ENCODE measurements around the gene KCNMA1. TPM values are rescaled to one million over a fixed set of nuclear protein-coding genes. Genes with fewer than 3 reads are reported as not detected.

The KCNMA1 gene
- total RNA-seq, 1 experiment from 2014 or later: 0.49 TPM

GRCh38 chr10:76880931-76881330, 756.7 kb downstream of the KCNMA1 start:
- Histone ChIP-seq H3K36me3 (ENCODE audit: control insufficient read depth in 1 of 2, insufficient read depth in 2 of 2, low read length in 2 of 2) (no peaks in the 10 kb centered on the region), H3K79me2 (ENCODE audit: insufficient read depth, low read length) (no peaks in the 10 kb centered on the region), H2AFZ (ENCODE audit: low read depth, low read length, poor library complexity, severe bottlenecking) (no peak overlapping the region), H3K9ac (ENCODE audit: low read length) (no peak overlapping the region), H3K4me3 (replicated peaks in 1 of 2; ENCODE audit: low read depth in 1 of 2, low read length in 2 of 2) (no peak overlapping the region), H3K27me3 (ENCODE audit: insufficient read depth, low read length) (peaks cover 12% of the 10 kb centered on the region; the same call in 1 of the 2 replicates), H3K4me2 (ENCODE audit: low read length) (no peak overlapping the region), H3K4me1 (ENCODE audit: control insufficient read depth in 1 of 2, insufficient read depth in 2 of 2, low read length in 2 of 2) (no peaks in the 10 kb centered on the region), H3K9me2 (ENCODE audit: insufficient read depth) (no peaks in the 10 kb centered on the region), H4K20me1 (ENCODE audit: insufficient read depth) (no peaks in the 10 kb centered on the region), H3K9me3 (ENCODE audit: control insufficient read depth in 1 of 2, insufficient read depth in 1 of 2, low read depth in 1 of 2, low read length in 2 of 2) (no peaks in the 10 kb centered on the region), H3K27ac (ENCODE audit: low read depth, low read length) (no peak overlapping the region)
- POLR2A ChIA-PET: no interaction called here
- RAD21 ChIA-PET (ENCODE audit: low non-redundant PET in 1 of 2, low total read pairs in 2 of 2, uncharacterized antibody in 2 of 2, unreplicated experiment in 2 of 2): no interaction called here
- intact Hi-C loops (cut with micrococcal nuclease): no loop called here
- no TSS peak for BruUV-seq (replicated peaks)
- CTCF ChIA-PET: no interaction called here
- TF ChIP-seq EZH2phosphoT487 (IDR thresholded peaks at IDR 0.05; ENCODE audit: borderline replicate concordance): no peak
- TF ChIP-seq TCF7L2 (IDR thresholded peaks at IDR 0.05; ENCODE audit: borderline replicate concordance, extremely low read depth, insufficient read depth, insufficient read length): no peak
- no peak for TF ChIP-seq RAD21 (IDR thresholded peaks at IDR 0.05; ENCODE audit: low read depth)
- TF ChIP-seq YY1 (IDR thresholded peaks at IDR 0.05; ENCODE audit: extremely low read depth, insufficient replicate concordance, low read depth, low read length): no peak
- TF ChIP-seq REST (IDR thresholded peaks at IDR 0.05; ENCODE audit: low read depth): no peak
- TF ChIP-seq FOSL1 (IDR thresholded peaks at IDR 0.05; ENCODE audit: low read depth): no peak
- ATAC-seq (no peak), DNase-seq (ENCODE audit: low read depth, low spot score) (no peak)

Data from HCT116 (cell line).